ENCODE measurements around the gene HOXB1.

The HOXB1 gene

DNA sequence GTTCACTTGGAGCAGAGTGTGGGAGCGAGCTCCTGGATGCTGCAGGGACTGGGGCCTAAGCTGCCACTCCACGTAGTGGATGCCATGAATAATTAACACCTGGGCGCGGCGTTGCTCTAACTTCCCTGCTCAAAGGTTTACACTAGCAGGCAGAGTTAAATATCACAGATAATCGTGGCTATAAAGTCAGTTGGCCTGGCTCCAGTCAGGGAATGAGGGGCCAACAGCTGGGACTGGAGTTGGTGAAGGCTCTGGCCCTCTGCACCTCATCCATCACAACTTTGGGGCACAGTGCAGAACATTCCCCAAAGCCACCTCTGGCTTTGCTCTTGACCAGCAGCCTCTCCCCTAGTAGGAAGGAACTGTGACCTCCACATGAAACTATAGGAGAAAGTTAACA lies 36.4 kb upstream of the HOXB1 start:
- DNase-seq = no peak

DNA sequence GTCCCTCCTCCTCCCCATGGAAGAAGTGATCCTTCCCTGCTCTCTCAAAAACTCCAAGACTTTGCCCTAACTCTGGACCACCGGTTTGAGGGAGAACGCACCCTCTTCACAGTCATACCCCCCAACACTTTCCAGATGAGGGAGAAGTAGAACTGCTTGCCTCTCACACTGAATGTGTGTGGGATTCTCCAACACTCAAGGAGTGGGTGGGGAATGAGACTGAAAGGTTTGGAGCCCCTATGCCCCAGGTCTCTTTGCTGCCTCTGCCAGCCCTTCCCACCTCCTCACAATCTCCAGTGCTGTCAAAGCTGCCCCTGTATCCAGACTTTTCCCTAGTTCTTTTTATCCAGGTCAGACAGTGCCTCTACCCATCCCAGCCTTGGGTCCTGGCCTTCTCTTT lies 35.9 kb upstream of the HOXB1 start:
- no peak for DNase-seq

DNA sequence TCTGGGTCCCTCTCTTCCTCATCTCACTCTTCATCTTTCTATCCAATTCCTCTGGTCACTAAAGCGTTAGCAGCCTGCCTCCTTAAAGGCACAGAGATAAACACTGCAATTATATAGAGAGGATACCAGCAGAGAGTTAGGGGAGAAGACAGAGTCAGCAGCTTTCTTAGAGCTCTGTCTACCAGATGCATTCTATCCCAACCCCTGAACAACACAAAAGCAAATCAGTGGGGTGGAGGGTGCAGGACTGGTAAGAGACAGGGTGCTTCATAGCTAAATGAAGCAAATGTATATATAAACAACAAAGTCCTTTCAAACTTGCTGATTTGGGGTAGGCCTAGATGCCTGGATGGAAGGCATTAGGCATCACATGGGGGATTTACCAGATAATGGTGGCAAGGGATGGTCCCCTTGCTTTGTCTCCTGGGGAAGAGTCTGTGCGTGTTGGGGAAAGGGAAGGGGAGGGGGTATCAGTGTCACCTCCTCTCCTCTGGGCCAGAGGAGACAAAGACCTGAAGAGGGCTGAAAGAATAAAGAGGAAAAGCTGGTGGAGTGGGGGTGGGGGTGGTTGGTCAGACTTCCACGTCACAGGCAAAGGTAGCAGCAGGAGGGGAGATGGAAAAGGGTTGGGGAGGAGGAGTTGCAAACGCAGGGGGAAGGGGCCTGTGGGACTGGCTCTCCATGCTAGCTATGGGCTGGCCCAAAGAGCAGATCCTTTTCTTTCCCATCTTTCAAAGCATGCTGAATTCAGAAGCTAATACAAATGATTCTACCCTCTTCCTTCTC lies 35.3 kb upstream of the HOXB1 start:
- no peak for DNase-seq

DNA sequence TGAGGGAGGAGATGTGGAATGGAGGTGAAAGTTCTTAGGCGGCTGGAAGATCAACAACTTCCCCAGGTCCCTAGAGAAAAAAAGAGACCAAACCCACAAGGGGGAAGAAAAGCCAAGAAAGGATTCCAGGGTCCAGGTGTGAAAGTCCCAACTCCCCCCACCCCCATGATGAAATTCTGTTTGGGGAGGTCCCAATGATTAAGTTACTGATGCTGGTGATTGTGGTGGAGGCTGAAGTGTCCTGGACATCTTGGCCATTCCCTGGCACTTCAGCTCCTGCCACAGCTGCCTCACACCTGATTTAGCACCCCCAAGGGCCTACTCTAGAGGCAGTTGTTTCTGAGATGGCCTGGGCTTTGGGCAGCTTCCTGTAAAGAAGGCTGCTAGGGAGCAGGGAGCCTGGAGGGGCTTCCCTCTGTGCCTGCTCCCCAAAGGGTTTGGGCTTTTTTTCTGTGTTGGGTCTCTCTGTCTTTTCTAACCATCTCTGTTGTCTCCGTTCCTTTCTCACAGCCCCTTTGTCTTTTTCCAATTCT lies 34.3 kb upstream of the HOXB1 start:
- no peak for DNase-seq

DNA sequence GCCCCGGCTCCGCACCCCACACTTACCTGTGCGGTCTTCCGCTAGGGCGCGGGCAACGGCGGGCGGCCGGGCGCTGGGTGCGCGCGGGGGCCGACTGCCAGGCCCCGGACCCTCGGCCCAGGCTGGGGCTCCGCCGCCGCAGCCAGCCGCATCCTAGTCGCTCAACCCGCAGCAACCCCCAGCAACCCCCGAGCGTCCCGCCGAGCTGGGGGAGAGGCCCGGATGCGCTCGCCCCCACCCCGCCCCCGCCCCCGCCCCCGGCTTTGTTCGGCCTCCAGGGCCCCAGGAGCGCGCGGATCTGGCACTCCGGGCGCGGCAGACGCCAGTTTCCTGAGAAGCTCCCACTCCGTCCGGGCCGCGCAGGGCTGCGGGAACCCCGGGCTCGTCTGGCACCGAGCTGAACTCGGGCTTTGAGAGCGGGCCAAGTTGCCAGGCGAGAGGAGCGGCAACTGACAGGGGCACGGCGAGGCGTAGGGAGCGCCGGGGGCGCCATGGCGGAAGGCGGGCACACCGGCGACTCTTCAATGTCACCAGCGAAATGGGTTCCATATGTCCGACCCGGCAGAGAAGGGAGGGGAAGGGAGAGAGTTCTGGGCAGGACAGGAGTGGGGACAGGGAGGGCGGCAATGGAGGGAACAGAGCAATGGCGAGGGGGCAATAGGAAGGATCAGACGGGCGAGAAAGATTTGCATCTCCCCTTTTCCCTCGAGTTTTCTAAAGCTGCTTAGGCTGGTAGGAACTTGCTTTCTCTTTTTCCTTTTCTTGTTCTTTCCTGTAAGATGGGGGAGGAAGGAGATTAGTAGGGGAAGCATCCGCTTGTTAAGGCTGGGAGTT lies 33.6 kb upstream of the HOXB1 start:
- DNase-seq = no peak

DNA sequence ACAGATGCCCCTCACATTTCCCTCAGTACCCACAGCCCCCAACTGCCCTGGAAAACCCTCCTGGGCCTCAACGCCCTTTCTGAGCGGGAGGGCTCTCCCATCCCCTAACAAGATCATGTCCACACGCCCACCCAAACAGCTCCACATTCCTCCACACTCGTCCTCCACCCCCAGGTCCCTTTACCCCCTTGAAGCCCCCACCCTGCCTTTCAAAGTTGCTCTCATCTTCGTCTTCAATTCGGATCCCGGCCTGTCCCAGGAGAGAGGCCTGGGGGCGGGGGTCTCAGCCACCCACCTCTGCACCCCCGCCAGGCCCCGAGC lies 33.0 kb upstream of the HOXB1 start:
- no peak for DNase-seq

DNA sequence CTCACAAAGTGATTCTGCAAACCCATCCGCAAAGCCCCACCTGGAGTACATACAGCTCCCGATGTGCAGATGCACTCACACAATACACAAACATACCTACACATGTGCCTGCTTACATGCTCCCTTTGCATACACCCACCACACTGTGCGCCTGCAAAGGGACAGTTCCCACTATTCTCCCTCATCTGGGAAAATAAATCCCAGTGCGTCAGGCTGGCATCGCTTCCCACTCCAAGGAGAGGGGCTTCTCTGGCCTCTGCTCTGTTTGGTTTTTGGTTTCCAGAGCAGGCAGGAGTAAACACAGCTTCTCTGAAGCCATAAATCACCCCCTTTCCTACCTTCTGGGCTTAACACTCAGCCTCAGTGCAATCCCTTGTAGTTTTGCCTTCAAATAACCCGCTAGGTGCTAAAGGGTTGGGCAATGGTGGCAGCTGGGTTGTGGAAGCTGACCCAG lies 32.6 kb upstream of the HOXB1 start:
- no peak for DNase-seq

DNA sequence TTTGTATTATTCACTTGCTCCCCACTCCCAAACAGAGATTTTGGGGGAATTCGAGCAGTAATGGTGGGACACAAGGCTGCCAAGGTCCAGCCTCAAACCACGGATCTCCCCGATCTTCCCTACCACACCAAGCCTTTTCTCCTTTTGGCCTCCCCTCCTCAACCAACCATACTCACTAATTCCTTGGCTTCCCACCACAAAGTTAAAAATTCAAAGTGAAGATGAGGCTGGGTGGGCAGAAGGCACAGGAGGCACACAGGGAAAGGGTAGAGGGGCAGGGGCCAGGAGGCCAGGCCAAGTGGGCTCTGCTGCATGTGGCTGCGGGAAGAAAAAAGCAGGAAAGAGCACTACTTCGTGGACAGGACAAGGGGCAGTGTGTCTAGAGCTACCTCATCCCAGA lies 32.1 kb upstream of the HOXB1 start:
- no peak for DNase-seq

DNA sequence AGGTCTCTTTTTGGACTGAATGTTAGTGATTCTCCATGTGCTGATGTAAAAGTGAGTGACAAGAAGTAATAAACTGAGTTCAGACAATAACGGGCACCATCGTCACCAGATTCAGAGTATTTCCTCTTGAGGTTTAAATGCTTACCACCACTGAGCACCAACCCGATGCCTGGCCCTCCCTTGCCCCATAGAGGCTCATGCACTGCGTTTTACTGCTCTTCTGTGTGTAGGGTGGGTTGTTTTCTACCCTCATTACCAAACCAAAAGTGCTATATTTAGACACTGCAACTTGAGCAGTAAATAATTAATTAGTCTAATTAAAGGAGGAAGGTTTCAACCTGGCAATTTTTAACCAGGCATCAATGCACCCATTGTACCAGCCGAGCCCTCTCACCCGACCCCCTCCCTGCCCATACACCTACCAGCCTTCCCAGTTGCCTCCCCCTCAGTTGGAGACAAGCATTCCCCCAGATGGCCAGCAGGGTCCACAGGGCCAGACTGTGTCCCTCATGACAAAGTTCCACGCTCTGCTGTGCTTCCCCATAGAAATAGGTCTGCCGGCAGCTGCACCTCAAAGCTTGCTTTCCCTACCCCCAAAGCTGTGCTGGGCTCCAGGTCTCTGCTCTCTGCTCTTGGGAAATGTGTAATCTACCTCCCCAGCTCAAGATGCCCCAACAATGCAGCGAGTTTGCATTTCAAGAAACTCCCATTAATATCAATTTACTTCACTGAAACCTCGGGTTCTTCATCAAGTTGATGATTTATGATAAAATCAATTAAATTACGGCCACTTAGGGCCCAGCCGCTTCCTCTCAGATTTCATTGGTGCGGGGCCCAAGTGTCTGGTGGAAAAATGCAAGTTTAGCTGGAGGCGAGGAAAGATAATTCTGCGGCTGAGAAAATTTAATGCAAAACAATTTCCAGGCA lies 31.3 kb upstream of the HOXB1 start:
- no peak for DNase-seq

DNA sequence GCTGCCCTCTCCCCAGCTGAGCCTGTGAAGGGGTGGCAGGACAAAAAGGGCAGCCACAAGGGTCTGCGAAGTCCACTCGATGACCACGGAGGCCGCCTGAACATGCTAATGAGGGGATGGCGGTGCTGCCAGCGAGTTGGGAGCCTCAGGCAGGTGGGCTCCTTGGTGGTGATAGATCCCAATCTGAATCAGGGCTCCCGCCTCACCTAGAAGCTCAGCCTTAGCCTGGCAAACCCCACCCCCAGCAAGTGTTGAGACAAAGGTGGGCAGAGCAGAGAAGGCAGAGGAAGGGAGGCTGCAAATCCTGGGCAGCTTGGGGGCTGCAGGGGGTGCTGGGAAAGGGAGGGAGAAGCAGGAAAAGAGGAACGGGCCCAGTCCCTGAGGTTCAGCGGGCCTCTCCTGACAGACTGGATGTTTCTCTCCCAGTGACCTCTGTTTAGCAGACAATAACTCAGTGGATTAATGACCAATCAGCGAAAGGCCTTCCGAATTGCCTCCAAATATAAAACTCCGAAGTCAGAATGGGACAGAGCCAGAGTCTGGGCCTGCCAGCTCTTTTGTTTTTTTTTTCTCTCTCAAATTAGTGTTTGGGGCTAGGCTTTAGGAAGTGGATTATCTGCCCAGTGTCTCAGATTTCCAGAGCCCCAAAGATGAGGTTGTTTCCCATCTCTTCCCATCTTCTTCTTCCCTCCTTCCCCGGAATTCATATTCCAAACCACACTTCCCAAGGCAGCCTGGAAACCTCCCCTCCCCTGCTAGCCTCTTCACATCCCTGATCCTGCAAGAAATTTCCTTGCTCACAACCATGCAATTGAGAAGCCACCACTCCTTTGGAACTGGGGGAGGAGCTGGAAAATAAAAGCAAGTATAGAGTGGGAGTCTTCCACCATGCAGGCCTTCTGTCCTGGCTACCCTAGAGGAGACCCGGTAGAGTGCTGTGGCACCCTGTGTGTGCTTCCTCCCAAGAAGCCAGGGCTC lies 29.3 kb upstream of the HOXB1 start:
- no peak for DNase-seq

DNA sequence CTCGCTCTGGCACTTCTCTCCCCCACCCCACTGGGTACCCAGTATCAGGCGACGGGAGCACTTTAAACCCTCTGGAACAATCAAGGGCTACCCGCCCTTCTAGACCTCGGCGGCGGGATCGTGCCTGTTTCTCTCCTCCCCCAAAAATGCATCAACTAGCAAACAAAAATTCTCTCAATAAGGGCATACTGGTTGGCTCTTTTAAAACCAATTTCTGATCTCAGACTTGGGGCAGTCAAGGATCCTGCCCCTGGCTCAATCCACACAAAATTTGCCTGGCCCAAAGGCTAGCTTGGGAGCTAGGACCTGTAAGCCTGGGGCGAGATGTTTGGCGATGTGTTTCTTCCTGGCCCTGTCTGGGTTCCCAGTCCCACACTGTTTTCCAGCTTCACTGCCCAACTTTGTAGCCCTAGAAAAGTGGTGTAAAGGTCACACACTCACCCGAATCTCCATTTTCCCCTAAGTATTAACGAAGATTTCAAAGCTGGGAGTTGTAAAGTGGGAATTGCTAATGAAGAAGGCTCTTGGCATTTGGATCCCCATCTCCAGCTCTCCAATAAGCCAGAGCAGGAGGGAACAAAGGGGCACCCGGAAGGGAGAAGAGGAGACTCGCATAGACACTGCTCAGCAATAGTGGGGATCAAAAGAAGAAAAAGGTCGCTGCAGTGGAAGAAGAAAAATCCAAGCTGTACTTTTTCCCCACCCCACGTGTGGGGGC lies 28.5 kb upstream of the HOXB1 start:
- DNase-seq = no peak

DNA sequence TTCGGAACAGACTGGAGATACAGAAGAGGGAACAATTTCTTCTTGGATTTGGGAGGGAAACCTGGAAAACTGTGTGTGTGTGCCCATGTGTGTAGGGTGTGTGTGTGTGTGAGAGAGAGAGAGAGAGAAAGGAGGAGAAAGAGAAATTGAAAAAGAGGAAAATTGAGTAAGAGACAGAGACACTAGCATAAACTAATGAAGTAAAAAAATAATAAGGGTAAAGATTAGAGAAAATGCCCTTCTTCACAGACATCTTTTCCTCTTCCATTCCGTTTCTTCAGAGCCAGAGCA lies 28.0 kb upstream of the HOXB1 start:
- no peak for DNase-seq

DNA sequence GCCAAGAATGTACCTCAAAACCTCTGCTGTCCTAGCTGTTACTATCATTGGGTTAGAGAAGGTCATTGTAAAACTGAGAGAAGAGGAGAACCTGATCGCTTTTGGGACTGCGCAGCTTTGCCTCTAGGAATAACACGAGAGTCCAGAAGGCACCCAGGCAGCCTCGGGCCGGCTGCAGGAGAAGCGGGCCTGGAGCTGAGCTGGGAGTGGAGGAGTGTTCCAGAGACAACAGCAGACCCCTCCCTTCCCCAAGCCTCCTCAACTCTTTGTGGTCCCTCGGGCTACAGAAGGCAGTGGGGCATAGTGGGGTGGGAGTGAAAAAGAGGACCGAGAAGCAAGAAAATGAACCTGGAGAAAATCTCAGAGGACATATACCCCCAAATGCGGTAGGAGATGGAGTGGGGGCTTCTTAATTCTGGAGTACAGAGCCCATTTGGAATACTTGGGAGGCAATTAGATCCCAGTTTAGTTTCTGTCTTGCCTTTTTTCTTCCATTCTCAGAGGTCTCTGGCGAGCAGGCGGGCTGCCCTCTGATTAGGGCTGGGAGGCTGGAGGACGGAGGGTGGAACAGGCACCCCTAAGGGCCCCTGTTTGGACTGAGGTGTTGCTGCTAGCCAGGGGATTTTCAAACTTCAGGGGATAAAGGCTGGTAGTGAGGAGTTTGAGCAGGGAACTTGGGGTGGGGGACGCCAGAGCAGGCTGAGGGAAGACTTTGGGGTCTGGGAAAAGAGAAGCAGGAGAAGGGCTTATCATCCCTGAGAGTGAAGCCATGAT lies 27.4 kb upstream of the HOXB1 start:
- no peak for DNase-seq

DNA sequence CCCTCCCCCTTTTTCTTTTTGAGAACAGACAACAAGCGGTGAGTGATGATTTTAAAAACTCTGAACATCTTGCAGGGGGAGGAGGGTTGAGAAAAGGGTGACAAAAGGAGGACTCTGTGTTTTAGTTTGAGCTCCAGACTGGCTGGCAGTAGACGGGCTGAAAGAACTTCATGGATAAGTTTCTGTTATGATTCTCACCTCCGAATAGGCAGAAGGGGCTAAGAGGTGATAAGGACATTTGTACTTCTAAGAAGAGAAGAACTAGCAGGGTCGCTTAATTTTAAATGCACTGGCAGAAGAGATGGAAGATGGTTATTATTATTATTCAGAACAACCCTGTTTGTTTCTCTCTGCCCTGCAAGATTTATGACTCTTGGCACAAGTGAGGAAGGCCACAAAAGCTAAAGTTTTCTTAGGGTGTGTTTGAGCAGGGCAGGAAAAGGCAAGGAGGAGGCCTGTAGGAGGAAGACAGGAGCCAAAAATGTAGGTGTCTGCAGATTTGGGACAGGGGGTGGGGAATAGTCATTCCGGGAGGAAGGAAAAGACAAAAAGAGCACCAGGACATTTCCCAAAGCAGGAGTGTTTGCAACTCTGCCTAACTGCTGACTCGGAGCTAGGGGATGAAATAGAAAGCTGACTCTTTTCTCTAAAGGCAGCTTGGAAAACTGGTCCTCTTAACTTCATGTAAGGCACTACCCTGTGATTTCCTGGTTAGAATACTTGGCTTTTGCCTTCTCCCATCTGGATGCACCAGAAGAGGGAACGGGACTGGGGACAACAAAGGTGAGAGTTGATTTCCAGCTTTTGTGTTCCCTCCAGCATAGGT lies 26.0 kb upstream of the HOXB1 start:
- DNase-seq = no peak

DNA sequence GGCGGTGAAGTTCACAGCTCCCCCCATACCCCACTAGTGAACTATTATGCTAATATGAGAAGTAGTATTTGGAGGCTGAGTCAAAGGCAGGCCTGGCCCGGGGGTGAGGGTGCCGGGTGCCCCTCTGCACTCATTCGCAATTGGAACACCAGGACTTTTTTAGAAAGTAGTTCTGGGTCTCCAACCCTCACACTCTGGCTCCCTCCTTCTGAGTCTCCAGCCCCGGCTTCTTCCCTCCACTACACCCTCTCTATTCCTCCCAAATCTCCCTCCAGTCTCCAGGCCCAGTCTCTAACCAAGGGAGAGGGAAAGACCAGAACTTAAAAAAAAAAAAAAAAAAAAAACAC lies 25.4 kb upstream of the HOXB1 start:
- DNase-seq = no peak

DNA sequence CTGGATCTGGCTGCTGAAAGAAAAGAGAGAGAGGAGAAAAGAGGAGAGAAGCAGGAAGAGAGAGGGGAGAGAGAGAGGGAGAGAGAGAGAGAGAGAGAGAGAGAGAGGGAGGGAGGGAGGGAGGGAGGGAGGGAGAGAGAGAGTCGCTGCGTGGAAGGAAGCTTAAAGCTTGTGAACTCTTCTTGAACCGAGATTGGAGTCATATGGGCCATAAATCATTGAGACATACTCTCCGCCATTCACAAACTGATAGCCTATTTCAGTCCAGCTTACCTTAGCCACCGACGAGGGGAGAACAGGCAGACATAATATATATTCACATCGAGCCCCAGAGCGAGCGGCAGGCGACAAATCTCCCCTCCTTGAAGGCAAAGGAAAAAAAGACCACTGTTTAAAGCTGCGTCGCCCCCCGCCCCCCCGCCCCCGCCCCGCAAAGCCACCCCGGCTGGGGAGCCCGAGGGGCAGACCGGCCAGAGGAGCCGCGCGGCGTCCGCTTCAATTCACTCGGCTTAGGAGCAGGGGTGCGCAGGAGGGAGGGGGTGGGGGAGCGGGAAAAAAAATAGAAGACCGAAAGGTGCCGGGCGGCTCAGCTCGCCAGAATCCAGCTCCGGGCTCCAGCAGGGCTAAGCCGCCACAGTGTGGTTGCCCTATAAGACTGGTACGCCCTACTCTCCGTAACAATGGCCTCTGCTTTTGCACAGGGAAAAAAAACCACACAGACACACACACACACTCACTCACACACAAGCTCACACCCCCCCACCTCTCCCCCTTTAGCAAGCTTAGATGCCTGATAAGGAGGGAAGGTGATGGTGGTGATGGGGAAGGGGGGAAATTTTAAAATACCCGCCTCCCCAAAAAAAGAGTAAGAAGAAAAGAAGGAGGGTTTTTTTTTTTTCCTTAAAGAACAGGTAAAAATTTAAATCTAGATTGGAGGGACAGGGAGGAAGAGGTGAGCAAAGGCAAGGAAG lies 24.7 kb upstream of the HOXB1 start:
- no peak for DNase-seq

DNA sequence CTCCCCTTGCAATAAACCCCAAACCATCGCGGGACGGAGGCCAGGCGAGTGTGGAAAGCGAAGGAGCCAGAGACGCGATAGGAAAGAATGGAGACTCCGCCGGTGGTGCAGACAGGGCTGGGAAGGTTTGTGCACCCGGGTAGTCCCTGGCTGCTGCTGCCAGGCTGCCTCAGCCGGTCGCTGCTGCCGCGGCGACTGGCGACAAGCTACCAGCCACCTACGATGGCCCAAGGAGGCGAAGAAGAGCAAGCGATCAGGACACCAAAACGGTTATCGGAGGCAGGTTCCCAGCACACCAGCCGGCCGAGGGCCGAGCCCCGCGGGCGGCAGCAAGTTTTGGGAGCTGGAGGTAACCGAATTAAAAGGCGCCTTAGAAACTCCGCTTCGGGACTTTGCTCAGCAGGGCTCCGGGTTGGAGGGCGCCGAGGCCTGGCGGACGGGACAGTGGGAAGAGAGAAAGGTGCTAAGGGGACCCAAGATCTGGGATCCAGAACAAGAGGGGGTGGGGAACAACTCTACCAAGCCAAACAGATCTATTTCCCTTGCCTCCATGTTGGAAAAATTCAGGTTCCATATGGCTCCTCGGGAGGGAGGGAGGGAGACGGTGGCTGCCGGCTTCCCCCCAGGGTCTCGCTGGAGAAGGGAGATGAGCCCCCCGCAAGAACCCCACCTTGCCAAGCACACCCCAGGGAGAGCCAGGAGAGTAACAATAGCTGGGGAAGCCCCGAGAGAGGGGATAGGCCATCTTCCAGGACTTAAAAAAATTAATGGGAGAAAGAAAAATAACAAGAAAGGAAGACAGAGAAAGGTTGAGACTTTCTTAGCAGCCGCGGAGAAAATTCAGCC lies 23.8 kb upstream of the HOXB1 start:
- DNase-seq = no peak

DNA sequence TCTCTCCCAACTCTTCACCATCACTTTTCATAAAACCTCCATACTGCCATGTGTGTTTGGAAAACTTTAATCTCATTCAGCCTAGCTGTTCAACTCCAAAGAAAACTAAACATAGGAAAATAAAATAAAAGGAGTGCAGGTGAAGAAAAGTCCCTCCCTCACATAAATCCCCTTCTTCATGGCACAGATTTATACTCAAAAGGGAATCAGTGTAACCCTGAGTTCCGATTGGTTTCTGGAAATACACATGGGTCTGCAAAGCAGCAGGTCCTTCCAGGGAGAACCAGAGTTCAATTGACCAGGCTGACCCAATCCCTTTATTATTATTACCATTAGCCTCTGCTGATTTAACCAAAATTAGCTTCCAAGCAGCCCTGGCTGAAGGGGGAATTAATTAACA lies 23.0 kb upstream of the HOXB1 start:
- no peak for DNase-seq
